ENCODE results near the gene ABCB8. TPM values are rescaled to one million over a fixed set of nuclear protein-coding genes. Genes with fewer than 3 reads are reported as not detected.

Gene ABCB8
- total and polyA plus RNA-seq, 9 donors: 6.1 to 45.2 (median 26.3) TPM

- intact Hi-C loops (cut with DNase I): loop anchor here in 1 of 4 donors (5.0 kb wide), 1 partner anchor 104 kb away; no protein-coding TSS in a partner anchor
- no peaks in the 10 kb centered on the region for H3K27me3 ChIP-seq
- no peak overlapping the region for H3K27ac ChIP-seq
- no peak overlapping the region for H3K4me3 ChIP-seq
- peaks cover 4% of the 10 kb centered on the region for H3K4me1 ChIP-seq (ENCODE audit: insufficient read depth)
- H3K36me3 ChIP-seq: no peaks in the 10 kb centered on the region
- TF ChIP-seq EP300 (IDR thresholded peaks at IDR 0.05): no peak
- peak in 1 of 5 donors; percentile 41 for DNase-seq
- WGBS, 3 donors: 2 to 10% (median 7%) methylated on average over 11 of the region's 11 CpGs
- no peaks in the 10 kb centered on the region for H3K9me3 ChIP-seq
Measured at GRCh38 chr7:151008143-151008510, 20.1 kb upstream of the ABCB8 start.

- WGBS, 3 donors: 11 to 22% (median 15%) methylated on average over 24 to 40 of the region's 40 CpGs
- H3K36me3 ChIP-seq: no peaks in the 10 kb centered on the region
- no peak overlapping the region for H3K4me3 ChIP-seq
- DNase-seq: peak; percentile 76 to 91 (median 86)
- H3K27ac ChIP-seq: no peak overlapping the region
- TF ChIP-seq CTCF (IDR thresholded peaks at IDR 0.05) (peak; percentile 71 to 89 (median 86)), EP300 (IDR thresholded peaks at IDR 0.05) (no peak)
- no peaks in the 10 kb centered on the region for H3K27me3 ChIP-seq
- H3K4me1 ChIP-seq (ENCODE audit: insufficient read depth): peaks cover 5% of the 10 kb centered on the region
- intact Hi-C loops (cut with DNase I): loop anchor here in 1 of 4 donors (5.0 kb wide), 1 partner anchor 104 kb away; no protein-coding TSS in a partner anchor
- no peaks in the 10 kb centered on the region for H3K9me3 ChIP-seq
Measured at GRCh38 chr7:151008511-151009323, 19.5 kb upstream of the ABCB8 start.

GRCh38 chr7:151009327-151010036, 18.8 kb upstream of the ABCB8 start:
- WGBS, 3 donors: 51 to 62% (median 61%) methylated on average over 19 to 22 of the region's 22 CpGs
- intact Hi-C loops (cut with DNase I): loop anchor here in 3 of 4 donors (5.0 to 10.0 kb wide), 3 partner anchors 103 to 112 kb away; no protein-coding TSS in a partner anchor
- Histone ChIP-seq H3K27ac (no peak overlapping the region), H3K4me3 (no peak overlapping the region), H3K36me3 (no peaks in the 10 kb centered on the region), H3K9me3 (no peaks in the 10 kb centered on the region), H3K4me1 (ENCODE audit: insufficient read depth) (peaks cover 5% of the 10 kb centered on the region), H3K27me3 (no peaks in the 10 kb centered on the region)
- peak in 1 of 5 donors; percentile 35 for DNase-seq
- no peak for TF ChIP-seq POLR2A (IDR thresholded peaks at IDR 0.05)
- TF ChIP-seq CTCF (IDR thresholded peaks at IDR 0.05): no peak
- TF ChIP-seq EP300 (IDR thresholded peaks at IDR 0.05): no peak

GRCh38 chr7:151010037-151010306, 18.3 kb upstream of the ABCB8 start:
- TF ChIP-seq EP300 (IDR thresholded peaks at IDR 0.05): no peak
- no peak for TF ChIP-seq POLR2A (IDR thresholded peaks at IDR 0.05)
- TF ChIP-seq CTCF (IDR thresholded peaks at IDR 0.05): no peak
- WGBS, 3 donors: 44 to 52% (median 49%) methylated on average over 7 of the region's 7 CpGs
- Histone ChIP-seq H3K27me3 (no peaks in the 10 kb centered on the region), H3K4me3 (no peak overlapping the region), H3K9me3 (no peaks in the 10 kb centered on the region), H3K27ac (no peak overlapping the region), H3K4me1 (ENCODE audit: insufficient read depth) (peaks cover 5% of the 10 kb centered on the region), H3K36me3 (no peaks in the 10 kb centered on the region)
- no peak for DNase-seq
- intact Hi-C loops (cut with DNase I): loop anchor here in 3 of 4 donors (5.0 to 10.0 kb wide), 2 partner anchors 105 to 113 kb away; no protein-coding TSS in a partner anchor
